ENCODE measurements around the gene HEXIM2. TPM values are rescaled to one million over a fixed set of nuclear protein-coding genes. Genes with fewer than 3 reads are reported as not detected.

HEXIM2 gene
- total RNA-seq, 2 donors from 2014 or later, result 6.0 to 6.3 TPM

Other genes with a start within 250 kb of the HEXIM2 start
- gene GFAP, start 246.4 kb upstream of the HEXIM2 start, total RNA-seq, result not detected
- 10 to 100 TPM; 49.8 to 90.8 TPM for gene KIF18B, start 214.1 kb upstream of the HEXIM2 start, total RNA-seq
- gene C1QL1, start 193.6 kb upstream of the HEXIM2 start, total RNA-seq, result under 1 TPM in 1 of 2 donors, not detected in 1; 0.18 TPM
- gene DCAKD, start 110.2 kb upstream of the HEXIM2 start, total RNA-seq, result 10 to 100 TPM; 38.9 to 93.4 TPM
- gene NMT1, start 100.6 kb upstream of the HEXIM2 start, total RNA-seq, result 100 to 1,000 TPM; 130 to 270 TPM
- 1 to 10 TPM; 3.9 to 7.7 TPM for gene PLCD3, start 29.4 kb upstream of the HEXIM2 start, total RNA-seq
- 10 to 100 TPM; 12.9 to 18.9 TPM for gene ACBD4, start 26.2 kb upstream of the HEXIM2 start, total RNA-seq
- 10 to 100 TPM; 50.9 to 93.3 TPM for gene HEXIM1, start 13.4 kb upstream of the HEXIM2 start, total RNA-seq
- 100 to 1,000 TPM; 221 to 735 TPM for gene FMNL1, start 60.0 kb downstream of the HEXIM2 start, total RNA-seq
- under 1 TPM; 0.37 to 0.50 TPM for gene SPATA32, start 100.2 kb downstream of the HEXIM2 start, total RNA-seq
- 10 to 100 TPM; 38.4 to 54.4 TPM for gene MAP3K14, start 155.1 kb downstream of the HEXIM2 start, total RNA-seq